B cell (primary cell): ENCODE measurements around the gene B9D2.

ENCODE experiments used
- EZH2 ChIP-seq: IDR thresholded peaks from 2 replicates; pipeline ENCODE4 v1.6.1; 2012; ENCODE audit warnings: borderline replicate concordance, low read depth, mild to moderate bottlenecking, moderate library complexity, low read length; ENCODE audit not compliant: insufficient read depth, poor library complexity, severe bottlenecking
- TF ChIP-seq, protein P1 (sequence below): fragments of 200-600 bp; IDR thresholded peaks from one replicate; pipeline ENCODE4 v1.8.0; 2022; ENCODE audit warnings: antibody characterized with exemption, mild to moderate bottlenecking

DNA sequence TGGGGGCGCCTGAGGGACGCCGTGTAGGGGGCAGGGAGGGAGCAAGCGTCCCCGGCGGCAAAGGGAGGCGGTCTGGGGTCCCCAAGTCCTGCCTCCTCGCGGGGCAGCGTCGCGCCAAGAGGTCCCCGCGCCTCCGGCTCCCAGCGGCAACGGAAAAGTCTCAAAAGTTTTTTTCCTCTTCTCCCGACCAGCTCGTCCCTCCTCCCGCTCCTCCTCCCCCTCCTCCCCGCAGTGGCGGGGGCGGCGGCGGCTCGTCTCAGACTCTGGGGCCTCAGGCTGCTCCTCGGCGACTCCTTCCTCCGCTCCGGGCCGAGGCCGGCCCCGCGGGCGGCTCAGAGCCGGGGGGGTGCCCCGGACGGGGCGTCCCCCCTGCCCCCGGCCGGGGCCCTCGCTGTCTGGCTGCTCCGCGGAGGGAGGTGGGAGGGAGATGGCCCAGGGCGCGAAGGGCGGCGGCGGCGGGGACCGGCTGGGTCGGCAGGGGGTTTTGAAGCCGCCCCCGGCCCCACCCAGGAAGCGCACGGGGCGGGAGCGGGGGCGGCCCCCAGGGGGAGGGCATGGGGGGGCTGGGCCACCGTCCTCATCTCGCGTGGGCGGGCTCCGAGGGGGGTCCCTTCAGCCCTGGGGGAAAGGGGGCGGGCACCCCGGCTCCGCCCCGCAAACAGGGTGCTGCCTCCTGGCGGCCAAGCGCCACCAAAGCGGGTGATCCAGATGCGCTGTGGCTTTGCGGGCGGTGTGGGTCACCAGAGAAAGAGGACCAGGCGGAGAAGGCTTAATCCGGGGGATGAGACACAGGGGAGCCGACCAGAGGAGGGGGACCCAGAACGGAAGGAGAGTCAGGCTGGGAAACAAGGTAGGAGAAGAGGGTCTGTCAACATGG, 10.2 kb downstream of the B9D2 start, which contains the start of gene TGFB1:
- TF ChIP-seq, protein P1, sequence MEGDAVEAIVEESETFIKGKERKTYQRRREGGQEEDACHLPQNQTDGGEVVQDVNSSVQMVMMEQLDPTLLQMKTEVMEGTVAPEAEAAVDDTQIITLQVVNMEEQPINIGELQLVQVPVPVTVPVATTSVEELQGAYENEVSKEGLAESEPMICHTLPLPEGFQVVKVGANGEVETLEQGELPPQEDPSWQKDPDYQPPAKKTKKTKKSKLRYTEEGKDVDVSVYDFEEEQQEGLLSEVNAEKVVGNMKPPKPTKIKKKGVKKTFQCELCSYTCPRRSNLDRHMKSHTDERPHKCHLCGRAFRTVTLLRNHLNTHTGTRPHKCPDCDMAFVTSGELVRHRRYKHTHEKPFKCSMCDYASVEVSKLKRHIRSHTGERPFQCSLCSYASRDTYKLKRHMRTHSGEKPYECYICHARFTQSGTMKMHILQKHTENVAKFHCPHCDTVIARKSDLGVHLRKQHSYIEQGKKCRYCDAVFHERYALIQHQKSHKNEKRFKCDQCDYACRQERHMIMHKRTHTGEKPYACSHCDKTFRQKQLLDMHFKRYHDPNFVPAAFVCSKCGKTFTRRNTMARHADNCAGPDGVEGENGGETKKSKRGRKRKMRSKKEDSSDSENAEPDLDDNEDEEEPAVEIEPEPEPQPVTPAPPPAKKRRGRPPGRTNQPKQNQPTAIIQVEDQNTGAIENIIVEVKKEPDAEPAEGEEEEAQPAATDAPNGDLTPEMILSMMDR: peak; percentile 84
- TF ChIP-seq EZH2: no peak
